Colonic mucosa (tissue), 4 donors: ENCODE data around the gene PPIL6. TPM values are rescaled to one million over a fixed set of nuclear protein-coding genes. Genes with fewer than 3 reads are reported as not detected.

Experiments used
- DNase-seq: peaks from one replicate; pipeline ENCODE4 v3.0.0-alpha.2; 2020
- H3K27ac ChIP-seq: fragments of 200-600 bp; one replicate; pipeline ENCODE4 v1.8.0; 2021
- H3K27me3 ChIP-seq: fragments of 200-600 bp; one replicate; pipeline ENCODE4 v1.8.0; 2021
- H3K36me3 ChIP-seq: fragments of 200-600 bp; one replicate; pipeline ENCODE4 v1.8.0; 2021
- H3K4me1 ChIP-seq: fragments of 200-600 bp; one replicate; pipeline ENCODE4 v1.8.0; 2021; ENCODE audit warnings: mild to moderate bottlenecking
- H3K4me3 ChIP-seq: fragments of 200-600 bp; one replicate; pipeline ENCODE4 v1.8.0; 2021
- H3K9ac ChIP-seq, 2 donors: one replicate each; pipeline ENCODE4 v1.7.0; 2013; ENCODE audit warnings: control low read depth in 2 of 2, low read depth in 2 of 2, low read length in 2 of 2
- H3K9me3 ChIP-seq: fragments of 200-600 bp; one replicate; pipeline ENCODE4 v1.8.0; 2021
- intact Hi-C: fragments of 100-400 bp; cut with DNase I; formaldehyde crosslinking; loops from one replicate; pipeline ENCODE4 v1.14.1; 2022
- total RNA-seq, 2 donors: library from RNA; stranded (reverse); fragmentation: NEBNext Ultra II Directional in 1 of 2; extraction: Animal tissue kit (Norgen Biotek cat#: 25700) in 1 of 2; gene quantifications; one replicate each; pipeline ENCODE4 v1.2.1, GENCODE V29; 2021
- TF ChIP-seq, protein P1 (sequence below): fragments of 200-600 bp; IDR thresholded peaks from one replicate; pipeline ENCODE4 v1.8.0; 2022; ENCODE audit warnings: antibody characterized with exemption, mild to moderate bottlenecking
- donor health status: healthy.
- donor health status: DM: no; HTN: no; CAD: no.
- donor health status: DM: no; HTN: no; CAD: no.

PPIL6 gene
- total RNA-seq, 2 donors from 2014 or later: 0.91 to 1.5 TPM

DNA sequence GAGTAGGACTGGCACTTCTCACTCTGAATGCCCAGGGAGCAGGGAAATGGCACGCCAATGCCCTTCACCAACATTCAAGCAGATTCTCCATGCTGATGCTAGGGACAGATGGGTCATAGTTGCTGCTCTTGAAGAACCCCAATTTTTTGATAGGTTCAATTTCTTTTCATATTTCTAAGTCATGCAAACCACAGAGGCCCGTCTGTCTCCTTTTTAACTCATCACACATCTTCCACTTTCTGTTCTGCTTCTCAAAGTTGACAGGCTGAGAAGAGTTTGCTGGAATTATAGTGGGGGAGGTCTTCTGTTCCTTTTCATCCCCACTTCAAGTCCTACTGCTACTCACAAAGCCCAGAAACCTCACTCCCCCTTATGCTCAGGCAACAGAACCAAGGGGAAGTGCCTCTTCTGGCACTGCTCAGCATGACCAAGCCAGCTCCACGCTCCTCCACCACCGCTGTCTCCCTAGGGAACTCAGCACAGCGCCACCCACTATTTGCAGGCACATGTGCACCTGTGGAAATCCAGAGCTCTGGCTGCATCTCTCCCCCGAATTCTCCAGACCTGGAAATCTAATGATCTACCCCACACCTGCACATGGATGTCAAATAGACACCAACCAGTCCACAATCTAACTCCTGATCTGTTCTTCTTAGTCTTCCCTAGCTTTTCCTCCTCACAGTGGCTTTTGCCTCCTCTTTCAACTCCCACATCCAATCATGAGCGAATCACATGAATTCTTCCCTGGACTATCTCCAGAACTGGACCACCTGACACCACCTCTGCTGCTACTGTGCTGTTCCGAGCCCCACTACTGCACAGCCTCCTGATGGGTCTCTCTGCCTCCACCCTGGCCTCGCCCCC is 31.9 kb upstream of the PPIL6 start:
- TF ChIP-seq, protein P1, sequence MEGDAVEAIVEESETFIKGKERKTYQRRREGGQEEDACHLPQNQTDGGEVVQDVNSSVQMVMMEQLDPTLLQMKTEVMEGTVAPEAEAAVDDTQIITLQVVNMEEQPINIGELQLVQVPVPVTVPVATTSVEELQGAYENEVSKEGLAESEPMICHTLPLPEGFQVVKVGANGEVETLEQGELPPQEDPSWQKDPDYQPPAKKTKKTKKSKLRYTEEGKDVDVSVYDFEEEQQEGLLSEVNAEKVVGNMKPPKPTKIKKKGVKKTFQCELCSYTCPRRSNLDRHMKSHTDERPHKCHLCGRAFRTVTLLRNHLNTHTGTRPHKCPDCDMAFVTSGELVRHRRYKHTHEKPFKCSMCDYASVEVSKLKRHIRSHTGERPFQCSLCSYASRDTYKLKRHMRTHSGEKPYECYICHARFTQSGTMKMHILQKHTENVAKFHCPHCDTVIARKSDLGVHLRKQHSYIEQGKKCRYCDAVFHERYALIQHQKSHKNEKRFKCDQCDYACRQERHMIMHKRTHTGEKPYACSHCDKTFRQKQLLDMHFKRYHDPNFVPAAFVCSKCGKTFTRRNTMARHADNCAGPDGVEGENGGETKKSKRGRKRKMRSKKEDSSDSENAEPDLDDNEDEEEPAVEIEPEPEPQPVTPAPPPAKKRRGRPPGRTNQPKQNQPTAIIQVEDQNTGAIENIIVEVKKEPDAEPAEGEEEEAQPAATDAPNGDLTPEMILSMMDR: no peak
- H3K36me3 ChIP-seq: peaks cover 7% of the 10 kb centered on the region
- no peaks in the 10 kb centered on the region for H3K27me3 ChIP-seq
- no peak for DNase-seq
- H3K27ac ChIP-seq: no peak overlapping the region
- H3K4me1 ChIP-seq: no peaks in the 10 kb centered on the region
- no peak overlapping the region for H3K9ac ChIP-seq
- H3K4me3 ChIP-seq: no peak overlapping the region
- no peaks in the 10 kb centered on the region for H3K9me3 ChIP-seq
- intact Hi-C loops: no loop called here

DNA sequence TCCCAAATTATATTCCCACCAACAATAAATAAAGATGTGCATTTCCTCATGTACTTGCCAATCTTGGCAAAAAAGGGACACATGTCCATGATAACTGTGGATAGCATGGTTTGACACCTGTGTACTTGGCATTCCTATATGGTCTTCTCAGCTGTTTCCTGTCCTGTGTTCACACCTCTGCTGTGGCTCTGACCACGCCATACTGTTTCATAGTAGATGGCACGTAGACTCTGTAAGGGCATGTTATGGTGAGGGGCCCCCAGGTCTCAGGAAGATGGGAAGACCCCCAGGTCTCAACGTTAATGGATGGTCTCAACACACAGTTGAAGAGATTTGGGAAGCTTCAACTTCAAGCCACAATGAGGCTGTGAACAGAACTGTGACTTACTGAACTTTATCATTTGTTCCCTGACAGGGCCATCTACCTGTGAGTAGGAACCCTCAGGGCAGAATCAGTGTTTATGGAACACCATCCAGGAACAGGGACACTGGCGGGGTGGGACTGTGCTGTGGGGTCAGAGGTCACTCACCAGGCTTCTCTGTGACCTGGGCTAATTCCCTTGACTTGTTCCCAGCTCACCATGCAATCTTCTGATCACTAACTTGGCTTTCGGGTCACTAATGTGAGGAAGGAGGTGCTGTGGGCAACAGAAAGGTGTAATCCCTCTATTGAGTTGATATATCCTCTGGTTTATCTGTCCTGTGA is 30.8 kb upstream of the PPIL6 start:
- TF ChIP-seq, protein P1: no peak
- no peaks in the 10 kb centered on the region for H3K27me3 ChIP-seq
- intact Hi-C loops: no loop called here
- no peak for DNase-seq
- H3K9ac ChIP-seq: no peak overlapping the region
- no peak overlapping the region for H3K4me3 ChIP-seq
- no peak overlapping the region for H3K27ac ChIP-seq
- H3K9me3 ChIP-seq: no peaks in the 10 kb centered on the region
- H3K4me1 ChIP-seq: no peaks in the 10 kb centered on the region
- H3K36me3 ChIP-seq: peaks cover 7% of the 10 kb centered on the region

DNA sequence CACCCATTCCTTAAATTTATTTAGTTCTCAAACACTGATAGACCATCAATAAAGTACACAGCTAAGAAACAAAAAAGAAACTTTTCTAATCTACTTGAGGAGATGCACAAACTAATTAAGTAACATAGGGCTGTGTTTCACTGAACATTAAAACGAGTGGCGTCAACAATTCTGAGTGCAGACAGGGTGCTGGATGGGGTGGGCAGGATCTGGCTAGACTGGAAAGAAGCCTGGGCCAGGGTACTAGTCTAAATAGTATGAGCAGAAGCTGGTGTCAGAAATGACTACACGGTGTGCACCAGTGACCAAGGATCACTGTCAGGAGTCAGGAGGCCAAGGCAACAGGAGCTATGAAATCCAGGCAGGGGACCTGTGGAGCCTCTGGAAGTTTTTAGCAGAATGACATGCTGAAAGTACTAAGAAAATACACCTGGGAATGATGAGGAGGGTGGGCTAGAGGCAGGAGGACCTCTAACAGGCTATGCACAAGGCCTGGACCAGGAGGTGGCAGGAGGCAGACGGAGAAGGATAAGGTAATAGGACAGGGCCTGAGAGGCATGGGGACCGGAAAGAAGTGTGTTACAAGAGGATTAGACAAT is 29.3 kb upstream of the PPIL6 start:
- Histone ChIP-seq H3K4me3 (no peak overlapping the region), H3K9ac (no peak overlapping the region), H3K27me3 (no peaks in the 10 kb centered on the region), H3K4me1 (no peaks in the 10 kb centered on the region), H3K27ac (no peak overlapping the region), H3K9me3 (no peaks in the 10 kb centered on the region), H3K36me3 (peaks cover 5% of the 10 kb centered on the region)
- no peak for DNase-seq
- TF ChIP-seq, protein P1: no peak
- intact Hi-C loops: no loop called here

DNA sequence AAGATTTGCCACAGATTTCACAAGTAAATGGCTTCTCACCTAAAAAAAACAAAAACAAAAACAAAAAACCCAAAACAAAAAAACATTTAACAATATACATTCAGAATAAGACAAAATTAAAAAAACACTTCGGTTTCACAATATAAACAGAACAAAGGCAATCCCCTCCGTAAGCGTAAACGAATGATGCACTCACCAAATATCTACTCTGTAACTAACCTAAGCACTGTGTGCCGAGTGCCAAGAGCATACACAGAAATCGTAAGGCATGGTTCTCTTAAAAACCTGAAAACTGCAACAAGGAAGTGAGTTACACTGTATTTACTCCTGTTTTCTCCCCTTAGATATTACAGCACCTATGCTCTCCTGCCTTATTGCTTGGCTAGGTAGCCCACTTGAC is 27.3 kb upstream of the PPIL6 start:
- no peaks in the 10 kb centered on the region for H3K36me3 ChIP-seq
- H3K27ac ChIP-seq: no peak overlapping the region

More for the DNA sequence above, 27.3 kb upstream of the PPIL6 start:
- H3K4me1 ChIP-seq: no peaks in the 10 kb centered on the region
- H3K9me3 ChIP-seq: no peaks in the 10 kb centered on the region
- intact Hi-C loops: no loop called here
- TF ChIP-seq, protein P1: no peak
- H3K9ac ChIP-seq: no peak overlapping the region
- H3K27me3 ChIP-seq: no peaks in the 10 kb centered on the region
- DNase-seq: no peak
- H3K4me3 ChIP-seq: no peak overlapping the region
